NB4 (cell line): Measurements from ENCODE around the gene PGBD5.

Experiments
- DNase-seq: peaks from one replicate; pipeline ENCODE4 v3.0.0; 2010; ENCODE audit warnings: low read depth
- H3K4me3 ChIP-seq: one replicate; pipeline ENCODE4 v1.5.1; 2011; ENCODE audit warnings: mild to moderate bottlenecking, low read depth, low read length, moderate library complexity
- CTCF ChIP-seq: IDR thresholded peaks from one replicate; pipeline ENCODE4 v1.5.1; 2012; ENCODE audit warnings: low read depth, low read length
- MAX ChIP-seq: IDR thresholded peaks from 2 replicates; pipeline ENCODE4 v1.6.1; 2011; ENCODE audit warnings: low read depth, low read length
- MYC ChIP-seq: IDR thresholded peaks from 2 replicates; pipeline ENCODE4 v1.6.1; 2011; ENCODE audit warnings: low read depth, low read length
- POLR2A ChIP-seq: IDR thresholded peaks from 2 replicates; pipeline ENCODE4 v1.6.1; 2011; ENCODE audit warnings: mild to moderate bottlenecking; ENCODE audit not compliant: insufficient read length; ENCODE audit errors: extremely low read depth

Gene PGBD5

GRCh38 chr1:230277201-230278025, 148.7 kb downstream of the PGBD5 start:
- DNase-seq = no peak
- no peak overlapping the region for H3K4me3 ChIP-seq
- TF ChIP-seq MYC (no peak), POLR2A (no peak), CTCF (no peak), MAX (no peak)

- no peak for DNase-seq
- TF ChIP-seq MYC (no peak), MAX (no peak), CTCF (no peak), POLR2A (no peak)
- no peak overlapping the region for H3K4me3 ChIP-seq
Observed at GRCh38 chr1:230276401-230276800, 149.7 kb downstream of the PGBD5 start.

GRCh38 chr1:230274254-230274653, 151.9 kb downstream of the PGBD5 start:
- TF ChIP-seq POLR2A (no peak), MAX (no peak), MYC (no peak), CTCF (no peak)
- H3K4me3 ChIP-seq = no peak overlapping the region
- no peak for DNase-seq

- H3K4me3 ChIP-seq = no peak overlapping the region
- DNase-seq = no peak
- TF ChIP-seq CTCF (no peak), MYC (no peak), MAX (no peak), POLR2A (no peak)
Observed at GRCh38 chr1:230273141-230273710, 152.9 kb downstream of the PGBD5 start.

GRCh38 chr1:230272557-230272956, 153.6 kb downstream of the PGBD5 start:
- TF ChIP-seq MAX = no peak
- no peak for TF ChIP-seq CTCF
- no peak for TF ChIP-seq MYC
- no peak for TF ChIP-seq POLR2A
- H3K4me3 ChIP-seq = no peak overlapping the region
- no peak for DNase-seq
